Measurements from ENCODE around the gene SNX32. TPM values are rescaled to one million over a fixed set of nuclear protein-coding genes. Genes with fewer than 3 reads are reported as not detected.

Gene SNX32
- total RNA-seq, 1 donor from 2014 or later: 0.47 TPM

- H3K9me3 ChIP-seq: no peaks in the 10 kb centered on the region
- peaks cover 14% of the 10 kb centered on the region for H3K4me1 ChIP-seq
- H3K27me3 ChIP-seq (ENCODE audit: low read depth): peaks cover 61% of the 10 kb centered on the region
- no peaks in the 10 kb centered on the region for H3K36me3 ChIP-seq
- no peak overlapping the region for H3K27ac ChIP-seq
- DNase-seq (no peak), ATAC-seq (no peak)
- TF ChIP-seq, protein P1, sequence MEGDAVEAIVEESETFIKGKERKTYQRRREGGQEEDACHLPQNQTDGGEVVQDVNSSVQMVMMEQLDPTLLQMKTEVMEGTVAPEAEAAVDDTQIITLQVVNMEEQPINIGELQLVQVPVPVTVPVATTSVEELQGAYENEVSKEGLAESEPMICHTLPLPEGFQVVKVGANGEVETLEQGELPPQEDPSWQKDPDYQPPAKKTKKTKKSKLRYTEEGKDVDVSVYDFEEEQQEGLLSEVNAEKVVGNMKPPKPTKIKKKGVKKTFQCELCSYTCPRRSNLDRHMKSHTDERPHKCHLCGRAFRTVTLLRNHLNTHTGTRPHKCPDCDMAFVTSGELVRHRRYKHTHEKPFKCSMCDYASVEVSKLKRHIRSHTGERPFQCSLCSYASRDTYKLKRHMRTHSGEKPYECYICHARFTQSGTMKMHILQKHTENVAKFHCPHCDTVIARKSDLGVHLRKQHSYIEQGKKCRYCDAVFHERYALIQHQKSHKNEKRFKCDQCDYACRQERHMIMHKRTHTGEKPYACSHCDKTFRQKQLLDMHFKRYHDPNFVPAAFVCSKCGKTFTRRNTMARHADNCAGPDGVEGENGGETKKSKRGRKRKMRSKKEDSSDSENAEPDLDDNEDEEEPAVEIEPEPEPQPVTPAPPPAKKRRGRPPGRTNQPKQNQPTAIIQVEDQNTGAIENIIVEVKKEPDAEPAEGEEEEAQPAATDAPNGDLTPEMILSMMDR (IDR thresholded peaks at IDR 0.05): no peak
- H3K4me3 ChIP-seq: no peak overlapping the region
- intact Hi-C loops (cut with DNase I): no loop called here
Measured at GRCh38 chr11:65802841-65803240, 30.9 kb upstream of the SNX32 start.

- DNase-seq: no peak
- H3K27me3 ChIP-seq (ENCODE audit: low read depth): peaks cover 58% of the 10 kb centered on the region
Measured at GRCh38 chr11:65803797-65804492, 29.8 kb upstream of the SNX32 start.

DNA sequence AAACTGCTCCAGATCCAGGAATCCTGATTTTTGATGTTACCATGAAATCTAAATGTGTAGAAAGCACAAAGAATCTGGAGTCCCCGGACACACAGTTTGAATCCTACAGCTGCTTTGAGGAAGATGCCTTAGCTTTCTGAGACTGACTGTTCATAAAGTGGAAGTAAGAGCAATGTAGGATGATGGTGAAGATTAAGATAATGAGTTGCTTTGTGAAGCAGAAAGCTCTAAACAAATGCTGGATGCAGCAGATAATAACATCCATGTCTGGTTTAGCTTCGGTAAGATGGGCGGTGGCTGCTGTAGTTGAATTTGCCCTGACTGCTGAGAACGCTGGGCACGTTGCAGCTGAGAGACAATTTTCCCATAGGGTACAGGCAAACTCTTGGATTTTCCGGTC, 26.8 kb upstream of the SNX32 start:
- no peak for ATAC-seq
- H3K27me3 ChIP-seq (ENCODE audit: low read depth): peaks cover 34% of the 10 kb centered on the region

More at GRCh38 chr11:65803797-65804492, 29.8 kb upstream of the SNX32 start:
- no peak overlapping the region for H3K27ac ChIP-seq
- TF ChIP-seq, protein P1 (IDR thresholded peaks at IDR 0.05): no peak
- no peaks in the 10 kb centered on the region for H3K9me3 ChIP-seq
- no peak overlapping the region for H3K4me3 ChIP-seq
- peak in 1 of 2 donors; percentile 13 for ATAC-seq
- H3K4me1 ChIP-seq: peaks cover 14% of the 10 kb centered on the region
- intact Hi-C loops (cut with DNase I): no loop called here
- H3K36me3 ChIP-seq: no peaks in the 10 kb centered on the region

GRCh38 chr11:65808744-65809341, 24.9 kb upstream of the SNX32 start:
- TF ChIP-seq, protein P1 (IDR thresholded peaks at IDR 0.05): no peak
- Histone ChIP-seq H3K4me1 (peaks cover 6% of the 10 kb centered on the region), H3K36me3 (no peaks in the 10 kb centered on the region), H3K4me3 (no peak overlapping the region), H3K9me3 (no peaks in the 10 kb centered on the region), H3K27me3 (ENCODE audit: low read depth) (peaks cover 19% of the 10 kb centered on the region), H3K27ac (no peak overlapping the region)
- ATAC-seq: no peak
- intact Hi-C loops (cut with DNase I): no loop called here
- DNase-seq: peak; percentile 41

More for the DNA sequence above, 26.8 kb upstream of the SNX32 start:
- peaks cover 14% of the 10 kb centered on the region for H3K4me1 ChIP-seq
- H3K9me3 ChIP-seq: no peaks in the 10 kb centered on the region
- no peak overlapping the region for H3K27ac ChIP-seq
- DNase-seq: no peak
- TF ChIP-seq, protein P1 (IDR thresholded peaks at IDR 0.05): no peak
- H3K4me3 ChIP-seq: no peak overlapping the region
- H3K36me3 ChIP-seq: no peaks in the 10 kb centered on the region
- intact Hi-C loops (cut with DNase I): no loop called here

- Histone ChIP-seq H3K4me1 (peaks cover 5% of the 10 kb centered on the region), H3K4me3 (no peak overlapping the region), H3K9me3 (no peaks in the 10 kb centered on the region), H3K27me3 (ENCODE audit: low read depth) (peaks cover 13% of the 10 kb centered on the region), H3K27ac (no peak overlapping the region), H3K36me3 (no peaks in the 10 kb centered on the region)
- no peak for ATAC-seq
- TF ChIP-seq, protein P1 (IDR thresholded peaks at IDR 0.05): no peak
- DNase-seq: peak; percentile 28
- intact Hi-C loops (cut with DNase I): no loop called here
Measured at GRCh38 chr11:65809496-65809895, 24.3 kb upstream of the SNX32 start.
